ENCODE measurements around the gene AP2B1.
"Not testable (repeated sequence)": the region's sequence is repeated elsewhere in the genome, so short reads cannot be mapped to it uniquely, and the experiment has no call there.

The AP2B1 gene

GRCh38 chr17:35596530-35597233, 9.6 kb downstream of the AP2B1 start:
- H3K36me3 Mint-ChIP-seq, result peaks cover 18% of the 10 kb centered on the region
- H3K9me3 Mint-ChIP-seq (ENCODE audit: low read depth), result no peaks in the 10 kb centered on the region
- no peak overlapping the region for H3K4me3 Mint-ChIP-seq
- no peaks in the 10 kb centered on the region for H3K27me3 Mint-ChIP-seq
- H3K27ac Mint-ChIP-seq, result no peak overlapping the region
- H3K4me1 Mint-ChIP-seq (ENCODE audit: low read depth), result peaks cover 12% of the 10 kb centered on the region

GRCh38 chr17:35597604-35598003, 10.5 kb downstream of the AP2B1 start:
- Mint-ChIP-seq H3K9me3 (ENCODE audit: low read depth) (no peaks in the 10 kb centered on the region), H3K4me3 (no peak overlapping the region), H3K4me1 (ENCODE audit: low read depth) (peaks cover 11% of the 10 kb centered on the region), H3K36me3 (peaks cover 18% of the 10 kb centered on the region), H3K27ac (no peak overlapping the region), H3K27me3 (no peaks in the 10 kb centered on the region)

GRCh38 chr17:35603674-35604073, 16.6 kb downstream of the AP2B1 start:
- H3K27me3 Mint-ChIP-seq, result no peaks in the 10 kb centered on the region
- peaks cover 5% of the 10 kb centered on the region for H3K4me1 Mint-ChIP-seq (ENCODE audit: low read depth)
- no peak overlapping the region for H3K4me3 Mint-ChIP-seq
- no peak overlapping the region for H3K27ac Mint-ChIP-seq
- peaks cover 9% of the 10 kb centered on the region for H3K36me3 Mint-ChIP-seq
- no peaks in the 10 kb centered on the region for H3K9me3 Mint-ChIP-seq (ENCODE audit: low read depth)

GRCh38 chr17:35605678-35606077, 18.6 kb downstream of the AP2B1 start:
- Mint-ChIP-seq H3K36me3 (peaks cover 12% of the 10 kb centered on the region), H3K27ac (no peak overlapping the region), H3K27me3 (no peaks in the 10 kb centered on the region), H3K4me1 (ENCODE audit: low read depth) (peaks cover 5% of the 10 kb centered on the region), H3K4me3 (no peak overlapping the region), H3K9me3 (ENCODE audit: low read depth) (no peaks in the 10 kb centered on the region)

- Mint-ChIP-seq H3K27me3 (no peaks in the 10 kb centered on the region), H3K27ac (no peak overlapping the region)
Observed at GRCh38 chr17:35607239-35607847, 20.2 kb downstream of the AP2B1 start.

GRCh38 chr17:35609831-35610230, 22.7 kb downstream of the AP2B1 start:
- Mint-ChIP-seq H3K27ac (no peak overlapping the region), H3K4me1 (ENCODE audit: low read depth) (peaks cover 4% of the 10 kb centered on the region), H3K36me3 (peaks cover 10% of the 10 kb centered on the region), H3K9me3 (ENCODE audit: low read depth) (no peaks in the 10 kb centered on the region), H3K4me3 (no peak overlapping the region), H3K27me3 (no peaks in the 10 kb centered on the region)

More at GRCh38 chr17:35607239-35607847, 20.2 kb downstream of the AP2B1 start:
- Mint-ChIP-seq H3K4me3 (no peak overlapping the region), H3K36me3 (peaks cover 12% of the 10 kb centered on the region), H3K4me1 (ENCODE audit: low read depth) (peaks cover 5% of the 10 kb centered on the region), H3K9me3 (ENCODE audit: low read depth) (no peaks in the 10 kb centered on the region)

- not testable (repeated sequence) for H3K4me3 Mint-ChIP-seq; H3K27me3 Mint-ChIP-seq; H3K9me3 Mint-ChIP-seq (ENCODE audit: low read depth); H3K4me1 Mint-ChIP-seq (ENCODE audit: low read depth); H3K27ac Mint-ChIP-seq; H3K36me3 Mint-ChIP-seq
Observed at GRCh38 chr17:35610746-35611145, 23.6 kb downstream of the AP2B1 start.

GRCh38 chr17:35612924-35613521, 25.9 kb downstream of the AP2B1 start:
- no peaks in the 10 kb centered on the region for H3K4me1 Mint-ChIP-seq (ENCODE audit: low read depth)
- H3K27me3 Mint-ChIP-seq, result no peaks in the 10 kb centered on the region
- H3K27ac Mint-ChIP-seq, result no peak overlapping the region
- H3K9me3 Mint-ChIP-seq (ENCODE audit: low read depth), result no peaks in the 10 kb centered on the region
- H3K36me3 Mint-ChIP-seq, result peaks cover 3% of the 10 kb centered on the region
- no peak overlapping the region for H3K4me3 Mint-ChIP-seq

GRCh38 chr17:35614810-35615209, 27.7 kb downstream of the AP2B1 start:
- no peaks in the 10 kb centered on the region for H3K27me3 Mint-ChIP-seq
- H3K4me3 Mint-ChIP-seq, result no peak overlapping the region
- H3K36me3 Mint-ChIP-seq, result no peaks in the 10 kb centered on the region
- H3K4me1 Mint-ChIP-seq (ENCODE audit: low read depth), result no peaks in the 10 kb centered on the region
- no peaks in the 10 kb centered on the region for H3K9me3 Mint-ChIP-seq (ENCODE audit: low read depth)
- no peak overlapping the region for H3K27ac Mint-ChIP-seq

GRCh38 chr17:35616536-35616935, 29.4 kb downstream of the AP2B1 start:
- no peaks in the 10 kb centered on the region for H3K4me1 Mint-ChIP-seq (ENCODE audit: low read depth)
- H3K9me3 Mint-ChIP-seq (ENCODE audit: low read depth), result no peaks in the 10 kb centered on the region
- H3K4me3 Mint-ChIP-seq, result no peak overlapping the region
- H3K27me3 Mint-ChIP-seq, result no peaks in the 10 kb centered on the region
- H3K36me3 Mint-ChIP-seq, result no peaks in the 10 kb centered on the region
- H3K27ac Mint-ChIP-seq, result no peak overlapping the region

GRCh38 chr17:35617505-35617904, 30.4 kb downstream of the AP2B1 start:
- H3K9me3 Mint-ChIP-seq (ENCODE audit: low read depth), result no peaks in the 10 kb centered on the region
- no peaks in the 10 kb centered on the region for H3K4me1 Mint-ChIP-seq (ENCODE audit: low read depth)
- no peaks in the 10 kb centered on the region for H3K36me3 Mint-ChIP-seq
- no peak overlapping the region for H3K27ac Mint-ChIP-seq
- no peak overlapping the region for H3K4me3 Mint-ChIP-seq
- H3K27me3 Mint-ChIP-seq, result no peaks in the 10 kb centered on the region

GRCh38 chr17:35618628-35619027, 31.5 kb downstream of the AP2B1 start:
- no peaks in the 10 kb centered on the region for H3K4me1 Mint-ChIP-seq (ENCODE audit: low read depth)
- H3K36me3 Mint-ChIP-seq, result no peaks in the 10 kb centered on the region
- no peak overlapping the region for H3K27ac Mint-ChIP-seq
- no peaks in the 10 kb centered on the region for H3K9me3 Mint-ChIP-seq (ENCODE audit: low read depth)
- no peaks in the 10 kb centered on the region for H3K27me3 Mint-ChIP-seq
- H3K4me3 Mint-ChIP-seq, result no peak overlapping the region

- no peaks in the 10 kb centered on the region for H3K4me1 Mint-ChIP-seq (ENCODE audit: low read depth)
- no peaks in the 10 kb centered on the region for H3K27me3 Mint-ChIP-seq
- no peak overlapping the region for H3K27ac Mint-ChIP-seq
- H3K9me3 Mint-ChIP-seq (ENCODE audit: low read depth), result no peaks in the 10 kb centered on the region
- peaks cover 3% of the 10 kb centered on the region for H3K36me3 Mint-ChIP-seq
- H3K4me3 Mint-ChIP-seq, result no peak overlapping the region
Observed at GRCh38 chr17:35621768-35622167, 34.6 kb downstream of the AP2B1 start.

- Mint-ChIP-seq H3K36me3 (peaks cover 5% of the 10 kb centered on the region), H3K27ac (no peak overlapping the region), H3K4me3 (no peak overlapping the region), H3K27me3 (no peaks in the 10 kb centered on the region), H3K9me3 (ENCODE audit: low read depth) (no peaks in the 10 kb centered on the region), H3K4me1 (ENCODE audit: low read depth) (no peaks in the 10 kb centered on the region)
Observed at GRCh38 chr17:35627417-35627816, 40.3 kb downstream of the AP2B1 start.

- Mint-ChIP-seq H3K27ac (no peak overlapping the region), H3K27me3 (no peaks in the 10 kb centered on the region), H3K4me1 (ENCODE audit: low read depth) (no peaks in the 10 kb centered on the region), H3K4me3 (no peak overlapping the region), H3K9me3 (ENCODE audit: low read depth) (no peaks in the 10 kb centered on the region), H3K36me3 (peaks cover 5% of the 10 kb centered on the region)
Observed at GRCh38 chr17:35630530-35631148, 43.5 kb downstream of the AP2B1 start.
